Medulla oblongata (tissue), 1 donor: ENCODE data around the gene CD38.
A peak's percentile ranks its signal among the peaks of the same experiment; 100 is the strongest.
"Not testable (repeated sequence)": the region's sequence is repeated elsewhere in the genome, so short reads cannot be mapped to it uniquely, and the experiment has no call there.

Experiments used
- DNase-seq: peaks from one replicate; pipeline ENCODE4 v3.0.0-alpha.2; 2015; ENCODE audit errors: extremely low spot score

CD38 gene

GRCh38 chr4:15799141-15799540 is 21.0 kb downstream of the CD38 start:
- DNase-seq, result no peak

- no peak for DNase-seq
Observed at GRCh38 chr4:15799701-15800100, 21.6 kb downstream of the CD38 start.

- DNase-seq, result not testable (repeated sequence)
Observed at GRCh38 chr4:15802497-15802896, 24.4 kb downstream of the CD38 start.

GRCh38 chr4:15805583-15806517 is 27.7 kb downstream of the CD38 start:
- peak; percentile 65 for DNase-seq

- no peak for DNase-seq
Observed at GRCh38 chr4:15809058-15809457, 30.9 kb downstream of the CD38 start.

GRCh38 chr4:15809466-15809865 is 31.3 kb downstream of the CD38 start:
- no peak for DNase-seq

- DNase-seq, result no peak
Observed at GRCh38 chr4:15811703-15812337, 33.7 kb downstream of the CD38 start.

GRCh38 chr4:15832523-15833451 is 54.7 kb downstream of the CD38 start:
- no peak for DNase-seq

- no peak for DNase-seq
Observed at GRCh38 chr4:15833801-15834200, 55.7 kb downstream of the CD38 start.

- DNase-seq, result no peak
Observed at GRCh38 chr4:15836362-15836761, 58.2 kb downstream of the CD38 start.

GRCh38 chr4:15837591-15837990 is 59.5 kb downstream of the CD38 start:
- DNase-seq, result no peak

- DNase-seq, result not testable (repeated sequence)
Observed at GRCh38 chr4:15841194-15841730, 63.1 kb downstream of the CD38 start.

GRCh38 chr4:15847746-15848145 is 69.6 kb downstream of the CD38 start:
- no peak for DNase-seq

GRCh38 chr4:15848191-15848842 is 70.2 kb downstream of the CD38 start:
- DNase-seq, result no peak

GRCh38 chr4:15851969-15852368 is 73.8 kb downstream of the CD38 start:
- peak; percentile 15 for DNase-seq

- DNase-seq, result no peak
Observed at GRCh38 chr4:15852524-15852923, 74.4 kb downstream of the CD38 start.

GRCh38 chr4:15853345-15853744 is 75.2 kb downstream of the CD38 start:
- no peak for DNase-seq

GRCh38 chr4:15855804-15856475 is 77.8 kb downstream of the CD38 start:
- DNase-seq, result peak; percentile 69

GRCh38 chr4:15861198-15861597 is 83.1 kb downstream of the CD38 start:
- DNase-seq, result not testable (repeated sequence)
